Loucy (cell line): ENCODE measurements around the gene PTCH2.

ENCODE experiments used
- CTCF ChIP-seq: fragments of 200-600 bp; sonication (generic); conservative IDR thresholded peaks from 2 replicates; pipeline ENCODE4 v1.5.1; 2014; ENCODE audit warnings: mild to moderate bottlenecking, antibody characterized with exemption, low read length
- EZH2phosphoT487 ChIP-seq: fragments of 200-600 bp; IDR thresholded peaks from 2 replicates; pipeline ENCODE4 v1.6.1; 2018; ENCODE audit warnings: antibody characterized with exemption, mild to moderate bottlenecking, moderate library complexity, borderline replicate concordance

- TF ChIP-seq CTCF (no peak), EZH2phosphoT487 (no peak)
Measured at GRCh38 chr1:44884746-44885145, 41.7 kb upstream of the PTCH2 start.
